ENCODE measurements around the gene CXCL9.
"Not testable (repeated sequence)": the region's sequence is repeated elsewhere in the genome, so short reads cannot be mapped to it uniquely, and the experiment has no call there.

The CXCL9 gene

GRCh38 chr4:75992462-75992861 is 14.8 kb downstream of the CXCL9 start:
- Histone ChIP-seq H3K9ac (ENCODE audit: low read depth, low read length) (no peak overlapping the region), H3K4me3 (ENCODE audit: low read length) (no peak overlapping the region), H3K4me1 (ENCODE audit: insufficient read depth, low read length) (peaks cover 8% of the 10 kb centered on the region; the same call in 1 of the 2 replicates), H3K27ac (ENCODE audit: low read length) (no peak overlapping the region), H3K27me3 (ENCODE audit: insufficient read depth, low read length) (0 out of 2 replicates have a peak, but pooled peaks cover 7% of the 10 kb centered on the region), H3K36me3 (ENCODE audit: insufficient read depth, low read depth, low read length) (0 out of 2 replicates have a peak, but pooled peaks cover 3% of the 10 kb centered on the region), H3K9me3 (ENCODE audit: insufficient read depth, low read depth, low read length) (no peaks in the 10 kb centered on the region)

DNA sequence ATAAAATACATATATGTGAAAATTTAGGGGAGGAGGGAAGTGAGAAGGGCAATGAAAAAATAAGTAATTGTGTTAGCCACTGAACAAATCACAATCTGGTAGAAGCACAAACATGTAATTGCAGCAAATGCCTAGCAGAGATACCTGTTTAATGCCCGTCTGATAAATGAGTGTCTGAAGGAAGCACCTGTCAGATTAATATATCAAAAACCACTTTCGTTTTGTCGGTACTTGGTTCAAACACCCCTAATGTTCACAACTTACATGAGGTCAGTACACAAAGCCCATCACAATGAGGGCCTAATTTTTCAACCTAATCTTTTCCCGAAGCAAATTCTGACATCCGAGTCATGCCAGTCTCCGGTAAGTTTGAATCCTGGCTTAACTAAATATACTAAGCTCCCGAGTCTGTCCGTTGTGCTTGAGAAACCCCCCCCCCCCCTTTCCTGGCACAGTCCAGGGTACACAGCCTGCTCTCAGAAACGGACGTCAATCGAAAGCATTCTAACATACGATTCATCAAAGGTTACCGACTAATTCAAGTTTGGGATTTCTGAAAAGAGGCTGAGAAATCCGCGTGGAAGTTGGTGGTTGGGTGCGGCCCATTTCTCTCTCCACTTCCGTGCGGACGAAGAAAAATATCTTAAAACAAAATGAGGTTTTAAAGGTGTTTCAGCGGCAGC is 17.3 kb downstream of the CXCL9 start:
- Histone ChIP-seq H3K9me3 (ENCODE audit: insufficient read depth, low read depth, low read length) (no peaks in the 10 kb centered on the region), H3K9ac (ENCODE audit: low read depth, low read length) (peak overlapping the region; percentile 95), H3K36me3 (ENCODE audit: insufficient read depth, low read depth, low read length) (0 out of 2 replicates have a peak, but pooled peaks cover 7% of the 10 kb centered on the region), H3K4me1 (ENCODE audit: insufficient read depth, low read length) (peaks cover 8% of the 10 kb centered on the region; the same call in 1 of the 2 replicates), H3K27ac (ENCODE audit: low read length) (no peak overlapping the region), H3K4me3 (ENCODE audit: low read length) (peak overlapping the region; percentile 95), H3K27me3 (ENCODE audit: insufficient read depth, low read length) (0 out of 2 replicates have a peak, but pooled peaks cover 7% of the 10 kb centered on the region)

DNA sequence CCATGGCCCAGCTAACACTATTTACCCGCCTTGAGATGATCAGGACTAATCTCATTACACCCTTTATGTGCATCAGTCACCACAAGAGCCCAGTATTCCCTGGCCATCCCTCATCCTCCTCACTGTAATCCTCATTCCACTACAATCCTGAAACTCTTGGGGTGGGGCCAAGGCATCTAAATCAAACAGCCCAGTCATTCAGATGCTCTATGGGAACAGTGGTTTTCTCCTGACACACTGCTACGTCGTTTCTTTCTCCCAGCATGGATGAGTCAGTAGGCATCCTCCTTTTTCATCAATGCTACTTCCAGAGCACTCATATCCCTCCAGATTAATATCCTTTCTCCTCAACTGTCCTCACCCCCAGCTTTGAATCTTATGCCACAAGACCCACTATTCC is 22.2 kb downstream of the CXCL9 start:
- Histone ChIP-seq H3K27ac (ENCODE audit: low read length) (no peak overlapping the region), H3K27me3 (ENCODE audit: insufficient read depth, low read length) (no peaks in the 10 kb centered on the region), H3K9ac (ENCODE audit: low read depth, low read length) (no peak overlapping the region), H3K36me3 (ENCODE audit: insufficient read depth, low read depth, low read length) (peaks cover 28% of the 10 kb centered on the region), H3K9me3 (ENCODE audit: insufficient read depth, low read depth, low read length) (no peaks in the 10 kb centered on the region), H3K4me1 (ENCODE audit: insufficient read depth, low read length) (peaks cover 8% of the 10 kb centered on the region; the same call in 1 of the 2 replicates), H3K4me3 (ENCODE audit: low read length) (no peak overlapping the region)

DNA sequence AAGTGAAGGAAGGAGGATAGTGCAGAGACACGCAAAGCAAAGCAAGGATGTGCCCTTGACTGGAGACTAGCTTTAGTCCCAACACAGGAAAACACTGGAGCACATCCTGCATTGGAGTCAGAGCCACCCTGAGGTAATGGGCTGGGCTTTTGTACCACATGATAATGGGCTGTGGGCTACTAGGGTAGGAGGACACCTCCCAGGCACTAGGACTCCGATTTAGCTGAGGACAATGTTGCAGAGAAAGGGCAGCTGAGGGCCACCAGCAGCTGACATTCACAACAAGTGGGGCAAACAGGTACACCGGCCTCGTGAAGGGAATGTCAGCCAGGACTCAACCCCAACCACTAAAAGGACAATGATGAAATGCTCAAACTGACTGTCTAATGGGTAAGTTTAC is 26.7 kb downstream of the CXCL9 start:
- Histone ChIP-seq H3K9me3 (ENCODE audit: insufficient read depth, low read depth, low read length) (peaks cover 16% of the 10 kb centered on the region; the same call in 1 of the 2 replicates), H3K4me3 (ENCODE audit: low read length) (no peak overlapping the region), H3K27me3 (ENCODE audit: insufficient read depth, low read length) (no peaks in the 10 kb centered on the region), H3K4me1 (ENCODE audit: insufficient read depth, low read length) (no peaks in the 10 kb centered on the region), H3K27ac (ENCODE audit: low read length) (no peak overlapping the region), H3K9ac (ENCODE audit: low read depth, low read length) (no peak overlapping the region), H3K36me3 (ENCODE audit: insufficient read depth, low read depth, low read length) (peaks cover 66% of the 10 kb centered on the region)

- peaks cover 16% of the 10 kb centered on the region; the same call in 1 of the 2 replicates for H3K9me3 ChIP-seq (ENCODE audit: insufficient read depth, low read depth, low read length)
- H3K36me3 ChIP-seq (ENCODE audit: insufficient read depth, low read depth, low read length) = peaks cover 95% of the 10 kb centered on the region
- no peak overlapping the region for H3K9ac ChIP-seq (ENCODE audit: low read depth, low read length)
- H3K4me1 ChIP-seq (ENCODE audit: insufficient read depth, low read length) = no peaks in the 10 kb centered on the region
- no peak overlapping the region for H3K27ac ChIP-seq (ENCODE audit: low read length)
- H3K27me3 ChIP-seq (ENCODE audit: insufficient read depth, low read length) = no peaks in the 10 kb centered on the region
- no peak overlapping the region for H3K4me3 ChIP-seq (ENCODE audit: low read length)
Observed at GRCh38 chr4:75976177-75976576, 31.1 kb downstream of the CXCL9 start.

GRCh38 chr4:75973766-75974165 is 33.5 kb downstream of the CXCL9 start:
- H3K27me3 ChIP-seq (ENCODE audit: insufficient read depth, low read length) = no peaks in the 10 kb centered on the region
- no peak overlapping the region for H3K27ac ChIP-seq (ENCODE audit: low read length)
- no peak overlapping the region for H3K9ac ChIP-seq (ENCODE audit: low read depth, low read length)
- peaks cover 16% of the 10 kb centered on the region; the same call in 1 of the 2 replicates for H3K9me3 ChIP-seq (ENCODE audit: insufficient read depth, low read depth, low read length)
- no peak overlapping the region for H3K4me3 ChIP-seq (ENCODE audit: low read length)
- H3K36me3 ChIP-seq (ENCODE audit: insufficient read depth, low read depth, low read length) = peaks cover 99% of the 10 kb centered on the region
- H3K4me1 ChIP-seq (ENCODE audit: insufficient read depth, low read length) = no peaks in the 10 kb centered on the region

- H3K27ac ChIP-seq (ENCODE audit: low read length) = no peak overlapping the region
- no peak overlapping the region for H3K4me3 ChIP-seq (ENCODE audit: low read length)
- peaks cover 100% of the 10 kb centered on the region for H3K36me3 ChIP-seq (ENCODE audit: insufficient read depth, low read depth, low read length)
Observed at GRCh38 chr4:75968084-75968483, 39.2 kb downstream of the CXCL9 start.

DNA sequence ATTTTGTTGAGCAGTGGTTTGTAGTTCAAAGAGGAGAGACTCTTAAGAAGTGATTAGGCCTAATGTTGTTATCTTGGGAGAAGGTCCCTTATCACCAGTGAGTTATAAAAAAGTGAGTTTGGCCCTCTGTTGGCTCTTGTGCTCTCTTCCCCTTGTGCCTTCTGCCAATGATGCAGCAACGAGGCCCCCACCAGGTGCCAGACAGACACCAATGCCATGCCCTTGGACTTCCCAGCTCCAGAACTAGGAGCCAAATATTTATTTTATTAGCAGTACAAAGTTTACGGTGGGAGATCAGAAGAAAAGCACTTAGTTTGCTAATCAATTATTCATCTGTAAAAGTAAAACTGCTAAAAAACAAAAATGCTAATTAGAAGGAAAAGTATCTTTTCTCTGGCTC is 43.8 kb downstream of the CXCL9 start:
- Histone ChIP-seq H3K4me1 (ENCODE audit: insufficient read depth, low read length) (no peaks in the 10 kb centered on the region), H3K36me3 (ENCODE audit: insufficient read depth, low read depth, low read length) (peaks cover 96% of the 10 kb centered on the region), H3K4me3 (ENCODE audit: low read length) (no peak overlapping the region), H3K27ac (ENCODE audit: low read length) (no peak overlapping the region), H3K27me3 (ENCODE audit: insufficient read depth, low read length) (no peaks in the 10 kb centered on the region), H3K9ac (ENCODE audit: low read depth, low read length) (no peak overlapping the region), H3K9me3 (ENCODE audit: insufficient read depth, low read depth, low read length) (peaks cover 16% of the 10 kb centered on the region)

More at GRCh38 chr4:75968084-75968483, 39.2 kb downstream of the CXCL9 start:
- Histone ChIP-seq H3K9ac (ENCODE audit: low read depth, low read length) (no peak overlapping the region), H3K27me3 (ENCODE audit: insufficient read depth, low read length) (no peaks in the 10 kb centered on the region), H3K4me1 (ENCODE audit: insufficient read depth, low read length) (no peaks in the 10 kb centered on the region), H3K9me3 (ENCODE audit: insufficient read depth, low read depth, low read length) (peaks cover 16% of the 10 kb centered on the region)

DNA sequence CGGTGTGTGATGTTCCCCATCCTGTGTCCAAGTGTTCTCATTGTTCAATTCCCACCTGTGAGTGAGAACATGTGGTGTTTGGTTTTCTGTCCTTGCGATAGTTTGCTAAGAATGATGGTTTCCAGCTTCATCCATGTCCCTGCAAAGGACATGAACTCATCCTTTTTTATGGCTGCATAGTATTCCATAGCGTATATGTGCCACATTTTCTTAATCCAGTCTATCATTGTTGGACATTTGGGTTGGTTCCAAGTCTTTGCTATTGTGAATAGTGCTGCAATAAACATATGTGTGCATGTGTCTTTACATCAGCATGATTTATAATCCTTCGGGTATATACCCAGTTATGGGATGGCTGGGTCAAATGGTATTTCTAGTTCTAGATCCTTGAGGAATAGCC is 45.2 kb downstream of the CXCL9 start:
- not testable (repeated sequence) for H3K27me3 ChIP-seq (ENCODE audit: insufficient read depth, low read length); H3K4me1 ChIP-seq (ENCODE audit: insufficient read depth, low read length); H3K4me3 ChIP-seq (ENCODE audit: low read length); H3K27ac ChIP-seq (ENCODE audit: low read length); H3K9ac ChIP-seq (ENCODE audit: low read depth, low read length)
- Histone ChIP-seq H3K36me3 (ENCODE audit: insufficient read depth, low read depth, low read length) (peaks cover 96% of the 10 kb centered on the region), H3K9me3 (ENCODE audit: insufficient read depth, low read depth, low read length) (peaks cover 16% of the 10 kb centered on the region)

DNA sequence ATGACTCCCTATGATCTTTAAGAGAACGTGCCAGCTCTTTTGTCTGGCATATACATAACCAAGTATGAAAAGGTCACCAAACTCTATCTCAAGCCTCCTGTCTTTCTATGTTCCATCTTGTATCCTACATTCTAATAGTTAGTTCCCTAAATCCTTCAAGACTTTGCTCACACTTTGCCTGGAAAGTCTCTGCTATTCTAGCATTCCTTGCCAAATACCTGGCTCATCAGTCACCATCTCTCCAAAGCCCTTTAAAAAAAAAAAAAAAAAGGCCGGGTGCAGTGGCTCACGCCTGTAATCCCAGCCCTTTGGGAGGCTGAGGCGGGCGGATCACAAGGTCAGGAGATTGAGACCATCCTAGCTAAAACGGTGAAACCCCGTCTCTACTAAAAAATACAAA is 48.8 kb downstream of the CXCL9 start:
- not testable (repeated sequence) for H3K9me3 ChIP-seq (ENCODE audit: insufficient read depth, low read depth, low read length); H3K27me3 ChIP-seq (ENCODE audit: insufficient read depth, low read length); H3K4me1 ChIP-seq (ENCODE audit: insufficient read depth, low read length); H3K27ac ChIP-seq (ENCODE audit: low read length); H3K4me3 ChIP-seq (ENCODE audit: low read length); H3K9ac ChIP-seq (ENCODE audit: low read depth, low read length)
- H3K36me3 ChIP-seq (ENCODE audit: insufficient read depth, low read depth, low read length) = peaks cover 93% of the 10 kb centered on the region

- H3K27me3 ChIP-seq (ENCODE audit: insufficient read depth, low read length); H3K9ac ChIP-seq (ENCODE audit: low read depth, low read length); H3K4me1 ChIP-seq (ENCODE audit: insufficient read depth, low read length); H3K4me3 ChIP-seq (ENCODE audit: low read length); H3K9me3 ChIP-seq (ENCODE audit: insufficient read depth, low read depth, low read length); H3K27ac ChIP-seq (ENCODE audit: low read length): not testable (repeated sequence)
- H3K36me3 ChIP-seq (ENCODE audit: insufficient read depth, low read depth, low read length) = peaks cover 94% of the 10 kb centered on the region
Observed at GRCh38 chr4:75954811-75955210, 52.5 kb downstream of the CXCL9 start.

DNA sequence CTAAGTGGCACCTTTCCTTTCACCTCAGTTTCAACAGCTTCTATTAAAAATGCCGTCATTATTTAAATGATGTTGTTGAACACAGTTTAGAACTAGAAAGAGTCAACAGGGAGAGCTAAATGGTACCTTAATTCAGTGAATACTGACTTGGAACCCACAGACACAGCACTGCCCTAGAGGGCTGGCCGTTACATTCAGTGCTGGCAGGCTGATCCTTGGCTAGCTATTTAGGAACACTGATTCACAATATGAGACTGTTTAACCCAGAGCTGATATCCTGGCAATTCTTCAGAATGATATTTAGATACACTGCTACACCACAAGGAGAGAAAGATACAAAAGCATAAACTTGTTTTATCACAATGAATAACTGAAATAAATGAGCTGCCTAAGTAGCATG is 53.8 kb downstream of the CXCL9 start:
- H3K27ac ChIP-seq (ENCODE audit: low read length) = no peak overlapping the region
- H3K9ac ChIP-seq (ENCODE audit: low read depth, low read length) = no peak overlapping the region
- no peaks in the 10 kb centered on the region for H3K4me1 ChIP-seq (ENCODE audit: insufficient read depth, low read length)
- H3K36me3 ChIP-seq (ENCODE audit: insufficient read depth, low read depth, low read length) = peaks cover 96% of the 10 kb centered on the region
- H3K27me3 ChIP-seq (ENCODE audit: insufficient read depth, low read length) = no peaks in the 10 kb centered on the region
- H3K9me3 ChIP-seq (ENCODE audit: insufficient read depth, low read depth, low read length) = no peaks in the 10 kb centered on the region
- H3K4me3 ChIP-seq (ENCODE audit: low read length) = no peak overlapping the region
